H54 (cell line): ENCODE data around the gene GPC3.

Experiments used
- DNase-seq: peaks from one replicate; pipeline ENCODE4 v3.0.0; 2011; ENCODE audit warnings: low spot score, mixed read lengths; ENCODE audit not compliant: insufficient read length
- FAIRE-seq: peaks from 3 replicates; lab custom pipeline; 2011; peaks lifted over from hg19 to GRCh38; lab: Jason Lieb, UNC
- POLR2A ChIP-seq: IDR thresholded peaks from 2 replicates; pipeline ENCODE4 v1.6.1; 2011; ENCODE audit warnings: low read depth, mild to moderate bottlenecking, low read length

The GPC3 gene

GRCh38 chrX:133566876-133567275 lies 418.5 kb downstream of the GPC3 start:
- FAIRE-seq (no peak), DNase-seq (no peak)

GRCh38 chrX:133563705-133564104 lies 421.7 kb downstream of the GPC3 start:
- TF ChIP-seq POLR2A = no peak
- FAIRE-seq (no peak), DNase-seq (no peak)

More at GRCh38 chrX:133566876-133567275, 418.5 kb downstream of the GPC3 start:
- TF ChIP-seq POLR2A = no peak

- DNase-seq (no peak), FAIRE-seq (no peak)
- TF ChIP-seq POLR2A = no peak
These were observed 424.1 kb downstream of the GPC3 start for GRCh38 chrX:133561251-133561650.

GRCh38 chrX:133559909-133560308 lies 425.5 kb downstream of the GPC3 start:
- FAIRE-seq = no peak
- no peak for DNase-seq
- no peak for TF ChIP-seq POLR2A

GRCh38 chrX:133555782-133556458 lies 429.5 kb downstream of the GPC3 start:
- DNase-seq (no peak), FAIRE-seq (no peak)
- no peak for TF ChIP-seq POLR2A

- no peak for FAIRE-seq
- TF ChIP-seq POLR2A = no peak
- no peak for DNase-seq
These were observed 434.5 kb downstream of the GPC3 start for GRCh38 chrX:133550665-133551485.

GRCh38 chrX:133549295-133549933 lies 436.0 kb downstream of the GPC3 start:
- no peak for FAIRE-seq
- no peak for DNase-seq
- TF ChIP-seq POLR2A = no peak

- FAIRE-seq = no peak
- DNase-seq = no peak
- TF ChIP-seq POLR2A = no peak
These were observed 439.0 kb downstream of the GPC3 start for GRCh38 chrX:133546441-133546840.

GRCh38 chrX:133544778-133545177 lies 440.6 kb downstream of the GPC3 start:
- DNase-seq (no peak), FAIRE-seq (no peak)
- no peak for TF ChIP-seq POLR2A

GRCh38 chrX:133544115-133544514 lies 441.3 kb downstream of the GPC3 start:
- FAIRE-seq = no peak
- no peak for DNase-seq

GRCh38 chrX:133543654-133544053 lies 441.7 kb downstream of the GPC3 start:
- DNase-seq (no peak), FAIRE-seq (no peak)
- TF ChIP-seq POLR2A = no peak

More at GRCh38 chrX:133544115-133544514, 441.3 kb downstream of the GPC3 start:
- TF ChIP-seq POLR2A = no peak

- no peak for TF ChIP-seq POLR2A
- no peak for FAIRE-seq
- no peak for DNase-seq
These were observed 442.9 kb downstream of the GPC3 start for GRCh38 chrX:133542476-133542875.

- FAIRE-seq = no peak
- no peak for DNase-seq
- TF ChIP-seq POLR2A = no peak
These were observed 444.4 kb downstream of the GPC3 start for GRCh38 chrX:133541021-133541420.

GRCh38 chrX:133538148-133538547 lies 447.2 kb downstream of the GPC3 start:
- FAIRE-seq (no peak), DNase-seq (no peak)
- no peak for TF ChIP-seq POLR2A
